K562 (cell line): ENCODE data around the gene VWC2L. TPM values are rescaled to one million over a fixed set of nuclear protein-coding genes. Genes with fewer than 3 reads are reported as not detected.

Experiments
- ATAC-seq: fragments of 200-7000 bp; cut with Tn5 transposase; 3 replicates; pipeline ENCODE4 v1.9.1; 2020; ENCODE audit warnings: moderate library complexity
- BruUV-seq: library from RNA; stranded (reverse); fragments of 400-500 nt; replicated peaks from 2 replicates; lab custom pipeline; 2021; lab: Mats Ljungman, UMichigan
- CTCF ChIA-PET: fragments of 300-600 bp; formaldehyde crosslinking; extraction: SDS; loops from one replicate; lab custom pipeline; 2021; ENCODE audit warnings: low intra/inter-chr PET ratio; lab: Yijun Ruan, JAX
- POLR2A ChIA-PET: fragments of 300-600, 350-650 bp; sonication (Branson Sonifier 250); formaldehyde crosslinking; extraction: SDS; loops from one replicate; lab custom pipeline; 2021; ENCODE audit warnings: antibody characterized with exemption, inconsistent platforms; lab: Yijun Ruan, JAX
- DNase-seq, 4 experiments: peaks; one replicate each; pipeline versions ENCODE4 v3.0.0 to v3.0.0-alpha.2; 2011 to 2018; ENCODE audit warnings: low spot score in 3 of 4, mixed read lengths in 3 of 4; ENCODE audit errors: extremely low read depth in 1 of 4
- FAIRE-seq: peaks from 2 replicates; lab custom pipeline; 2011; peaks lifted over from hg19 to GRCh38; lab: Jason Lieb, UNC
- H2AFZ ChIP-seq: 2 replicates; pipeline ENCODE4 v1.6.0; 2011; ENCODE audit warnings: low read depth, low read length, control low read depth, inconsistent platforms
- H3K27ac ChIP-seq: fragments of 200-600 bp; 3 replicates; pipeline ENCODE4 v1.8.0; 2011; ENCODE audit warnings: low read depth, mild to moderate bottlenecking, control low read depth, inconsistent platforms, low read length, moderate library complexity, mixed read lengths; ENCODE audit errors: extremely low read depth
- H3K27me3 ChIP-seq, 2 experiments: fragments of 300-600 bp in 1 of 2; 2 replicates in 1 of 2; 3 replicates in 1 of 2; pipeline versions ENCODE4 v1.6.0 to v1.8.0; 2011; ENCODE audit warnings: inconsistent platforms in 2 of 2, low read length in 2 of 2, mild to moderate bottlenecking in 1 of 2, mixed read lengths in 1 of 2, moderate library complexity in 1 of 2; ENCODE audit not compliant: control insufficient read depth in 2 of 2, insufficient read depth in 2 of 2
- H3K36me3 ChIP-seq: fragments of 300-600 bp; 3 replicates; pipeline ENCODE4 v1.8.0; 2011; ENCODE audit warnings: mild to moderate bottlenecking, low read length, inconsistent platforms; ENCODE audit not compliant: control insufficient read depth, insufficient read depth
- H3K4me1 ChIP-seq, 2 experiments: fragments of 200-600 bp in 1 of 2; replicated peaks in 1 of 2; 2 replicates in 1 of 2; 3 replicates in 1 of 2; pipeline versions ENCODE4 v1.5.1 to v1.8.0; 2011; ENCODE audit warnings: inconsistent platforms in 2 of 2, low read length in 2 of 2, mild to moderate bottlenecking in 1 of 2, mixed read lengths in 1 of 2, moderate library complexity in 1 of 2; ENCODE audit not compliant: control insufficient read depth in 2 of 2, insufficient read depth in 2 of 2
- H3K4me2 ChIP-seq: 2 replicates; pipeline ENCODE4 v1.6.1; 2011; ENCODE audit warnings: low read length, control low read depth, inconsistent platforms, mixed read lengths; ENCODE audit not compliant: insufficient read depth
- H3K4me3 ChIP-seq: fragments of 200-600 bp; sonication (generic), shearing (Covaris generic); 2 replicates; pipeline ENCODE4 v1.5.1; 2016; ENCODE audit warnings: control low read depth, inconsistent platforms
- H3K79me2 ChIP-seq: fragments of 200-600 bp; 3 replicates; pipeline ENCODE4 v1.8.0; 2011; ENCODE audit warnings: low read length, inconsistent platforms; ENCODE audit not compliant: control insufficient read depth, insufficient read depth
- H3K9ac ChIP-seq, 2 experiments: 2 replicates each; pipeline versions ENCODE4 v1.6.0 to v1.6.1; 2011; ENCODE audit warnings: low read depth in 2 of 2, low read length in 2 of 2, control low read depth in 1 of 2, inconsistent platforms in 1 of 2, mild to moderate bottlenecking in 1 of 2, mixed read lengths in 1 of 2; ENCODE audit not compliant: insufficient read depth in 1 of 2
- H3K9me1 ChIP-seq: one replicate; pipeline ENCODE4 v1.6.0; 2011; ENCODE audit warnings: inconsistent platforms, mild to moderate bottlenecking, low read length, moderate library complexity; ENCODE audit not compliant: control insufficient read depth, insufficient read depth
- H3K9me3 ChIP-seq: replicated peaks from 2 replicates; pipeline ENCODE4 v1.5.1; 2011; ENCODE audit warnings: low read depth, low read length, inconsistent platforms; ENCODE audit not compliant: control insufficient read depth, insufficient read depth
- H4K20me1 ChIP-seq: replicated peaks from 2 replicates; pipeline ENCODE4 v1.6.1; 2011; ENCODE audit warnings: low read length, inconsistent platforms, mixed read lengths; ENCODE audit not compliant: control insufficient read depth, insufficient read depth
- CHAMP1 ChIP-seq: fragments of 450-650 bp; IDR thresholded peaks from 2 replicates; pipeline ENCODE4 v1.6.1; 2016; ENCODE audit warnings: mild to moderate bottlenecking
- ELK1 ChIP-seq: sonication (generic); formaldehyde crosslinking; IDR thresholded peaks from 2 replicates; pipeline ENCODE4 v1.8.1; 2022; ENCODE audit warnings: missing genetic modification reagents
- HDAC6 ChIP-seq: IDR thresholded peaks from 2 replicates; pipeline ENCODE4 v1.6.1; 2012; ENCODE audit warnings: low read depth, mild to moderate bottlenecking, control low read depth, inconsistent platforms, low read length, moderate library complexity
- HMGN3 ChIP-seq: IDR thresholded peaks from 2 replicates; pipeline ENCODE4 v1.6.1; 2011; ENCODE audit warnings: borderline replicate concordance, low read depth, mild to moderate bottlenecking, mixed read lengths, low read length; ENCODE audit not compliant: insufficient read length; ENCODE audit errors: extremely low read depth
- MAZ ChIP-seq, 2 experiments: fragments of 450-650 bp in 1 of 2; sonication (generic) in 1 of 2; formaldehyde crosslinking; IDR thresholded peaks in 1 of 2; conservative IDR thresholded peaks in 1 of 2; 2 replicates each; pipeline versions ENCODE4 v1.4.0 to v1.5.0; 2020; ENCODE audit warnings: mild to moderate bottlenecking in 1 of 2, missing genetic modification reagents in 1 of 2
- MECOM ChIP-seq: fragments of 250-450 bp; sonication (Bioruptor Pico); IDR thresholded peaks from 2 replicates; pipeline ENCODE4 v1.8.0; 2022; ENCODE audit warnings: inconsistent platforms
- NR2F6 ChIP-seq: fragments of 450-650 bp; formaldehyde crosslinking; IDR thresholded peaks from 2 replicates; pipeline ENCODE4 v1.4.0; 2020; ENCODE audit warnings: mild to moderate bottlenecking
- POLR2A ChIP-seq: fragments of 450-650 bp; conservative IDR thresholded peaks from 2 replicates; pipeline ENCODE4 v1.6.1; 2016
- RAD21 ChIP-seq, 2 experiments: fragments of 250-450 bp in 1 of 2; fragments of 450-650 bp in 1 of 2; sonication (Bioruptor Pico) in 1 of 2; formaldehyde crosslinking in 1 of 2; IDR thresholded peaks in 1 of 2; conservative IDR thresholded peaks in 1 of 2; 2 replicates each; pipeline versions ENCODE4 v1.4.0 to v1.8.0; 2020 to 2022; ENCODE audit warnings: mild to moderate bottlenecking in 2 of 2, moderate library complexity in 1 of 2
- SRSF9 ChIP-seq: fragments of 200-400 bp; formaldehyde crosslinking; IDR thresholded peaks from 2 replicates; pipeline ENCODE4 v1.6.1; 2017; ENCODE audit warnings: low read depth, low read length, borderline replicate concordance
- ZC3H4 ChIP-seq: sonication (generic); formaldehyde crosslinking; IDR thresholded peaks from 2 replicates; pipeline ENCODE4 v1.9.0; 2021; ENCODE audit warnings: missing genetic modification reagents, borderline replicate concordance
- ZNF24 ChIP-seq: fragments of 450-650 bp; IDR thresholded peaks from 2 replicates; pipeline ENCODE4 v1.6.1; 2016
- ZNF551 ChIP-seq: fragments of 250-450 bp; sonication (Bioruptor Pico); IDR thresholded peaks from 2 replicates; pipeline ENCODE4 v1.5.0; 2021; ENCODE audit warnings: mild to moderate bottlenecking, moderate library complexity
- ZNF561 ChIP-seq: fragments of 450-650 bp; formaldehyde crosslinking; conservative IDR thresholded peaks from 2 replicates; pipeline ENCODE4 v1.4.0; 2020; ENCODE audit warnings: mild to moderate bottlenecking, moderate library complexity
- ZNF76 ChIP-seq: fragments of 250-450 bp; sonication (Bioruptor Pico); IDR thresholded peaks from 2 replicates; pipeline ENCODE4 v1.4.0; 2020; ENCODE audit warnings: mild to moderate bottlenecking, moderate library complexity, borderline replicate concordance
- whole genome bisulfite sequencing: fragments of 100-300 bp; shearing (Covaris generic); methylation state at CpG from one replicate; pipeline ENCODE4 v1.1.6; 2016; ENCODE audit warnings: low coverage, mixed read lengths; ENCODE audit not compliant: insufficient coverage; ENCODE audit errors: missing lambda C conversion rate; 5-methylcytosine and 5-hydroxymethylcytosine counted together
- in situ Hi-C: fragments of 300-500 bp; cut with MboI; formaldehyde crosslinking; loops from 4 replicates; pipeline ENCODE4 v1.15.0; 2018; ENCODE audit warnings: inconsistent platforms, mixed read lengths
- intact Hi-C: fragments of 100-400 bp; cut with micrococcal nuclease; formaldehyde crosslinking; loops from 2 replicates; pipeline ENCODE4 v1.14.2; 2022
- polyA plus RNA-seq, 8 experiments: library from polyadenylated mRNA; depleted of rRNA in 4 of 8; stranded (reverse) in 5 of 8; unstranded in 3 of 8; fragments of >200 nt; fragmentation: Nextera tagmentation in 2 of 8; fragmentation: Illumina TruSeq in 1 of 8; extraction: Ambion mirVana in 2 of 8; extraction: Trizol in 1 of 8; gene quantifications; 2 replicates each; pipeline versions ENCODE4 v1.2.1 to v1.2.3, GENCODE V29; 2011 to 2014; ENCODE audit warnings: inconsistent platforms in 1 of 8, missing spikeins in 1 of 8
- total RNA-seq, 7 experiments: library from RNA; depleted of rRNA in 6 of 7; stranded (reverse); fragments of >200 nt in 6 of 7; fragmentation: Illumina TruSeq in 2 of 7; extraction: Trizol in 2 of 7; gene quantifications; 2 replicates each; pipeline versions ENCODE4 v1.2.1 to v1.2.3, GENCODE V29; 2011 to 2021; ENCODE audit warnings: low replicate concordance in 1 of 7
- TF ChIP-seq, protein P1 (sequence below): fragments of 250-450 bp; sonication (Bioruptor Pico); IDR thresholded peaks from 2 replicates; pipeline ENCODE4 v1.4.0; 2020; ENCODE audit warnings: mild to moderate bottlenecking, moderate library complexity

VWC2L gene
- total and polyA plus RNA-seq, 9 of the 15 experiments (the other 6 are each of a cell fraction or from before 2014, with no cell fraction given): not detected

DNA sequence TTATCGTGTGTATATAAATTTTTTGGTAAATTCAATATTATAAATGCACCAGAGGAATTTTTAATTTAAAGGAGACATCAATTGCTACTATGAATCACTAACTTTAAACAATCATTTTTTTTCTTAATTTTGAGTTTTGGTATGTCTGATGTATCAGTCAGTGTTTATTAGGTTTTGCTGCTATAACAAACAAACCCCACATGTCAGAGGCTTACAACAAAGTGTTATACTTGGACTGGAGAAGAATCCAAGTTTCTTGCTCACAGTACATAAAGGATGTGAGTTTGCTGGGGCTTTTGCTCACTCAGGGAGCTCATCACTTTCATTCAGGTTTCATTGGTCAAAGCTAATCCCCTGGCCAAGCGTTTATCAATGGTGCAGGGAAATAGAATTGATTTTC, 81.8 kb downstream of the VWC2L start:
- POLR2A ChIA-PET: no interaction called here
- no peaks in the 10 kb centered on the region for H3K9me1 ChIP-seq
- FAIRE-seq (no peak), DNase-seq (no peak), ATAC-seq (no peak)
- no peaks in the 10 kb centered on the region for H3K36me3 ChIP-seq
- intact Hi-C loops (no loop called here), in situ Hi-C loops (no loop called here)
- no peaks in the 10 kb centered on the region for H3K9me3 ChIP-seq
- TF ChIP-seq ZNF24 (no peak), SRSF9 (no peak), NR2F6 (CRISPR knock-in tag) (no peak), HMGN3 (no peak), RAD21 (CRISPR knock-in tag; conservative IDR thresholded peaks at IDR 0.05 in 1 of 2, IDR thresholded peaks at IDR 0.05 in 1 of 2) (no peak), CHAMP1 (no peak), HDAC6 (no peak), ELK1 (CRISPR knock-in tag) (no peak), MECOM (CRISPR knock-in tag) (no peak), MAZ (CRISPR knock-in tag; conservative IDR thresholded peaks at IDR 0.05 in 1 of 2, IDR thresholded peaks at IDR 0.05 in 1 of 2) (no peak), ZNF551 (CRISPR knock-in tag) (no peak), POLR2A (no peak), ZNF561 (CRISPR knock-in tag) (no peak), ZNF76 (CRISPR knock-in tag) (no peak), ZC3H4 (CRISPR knock-in tag) (no peak)
- TF ChIP-seq, protein P1, sequence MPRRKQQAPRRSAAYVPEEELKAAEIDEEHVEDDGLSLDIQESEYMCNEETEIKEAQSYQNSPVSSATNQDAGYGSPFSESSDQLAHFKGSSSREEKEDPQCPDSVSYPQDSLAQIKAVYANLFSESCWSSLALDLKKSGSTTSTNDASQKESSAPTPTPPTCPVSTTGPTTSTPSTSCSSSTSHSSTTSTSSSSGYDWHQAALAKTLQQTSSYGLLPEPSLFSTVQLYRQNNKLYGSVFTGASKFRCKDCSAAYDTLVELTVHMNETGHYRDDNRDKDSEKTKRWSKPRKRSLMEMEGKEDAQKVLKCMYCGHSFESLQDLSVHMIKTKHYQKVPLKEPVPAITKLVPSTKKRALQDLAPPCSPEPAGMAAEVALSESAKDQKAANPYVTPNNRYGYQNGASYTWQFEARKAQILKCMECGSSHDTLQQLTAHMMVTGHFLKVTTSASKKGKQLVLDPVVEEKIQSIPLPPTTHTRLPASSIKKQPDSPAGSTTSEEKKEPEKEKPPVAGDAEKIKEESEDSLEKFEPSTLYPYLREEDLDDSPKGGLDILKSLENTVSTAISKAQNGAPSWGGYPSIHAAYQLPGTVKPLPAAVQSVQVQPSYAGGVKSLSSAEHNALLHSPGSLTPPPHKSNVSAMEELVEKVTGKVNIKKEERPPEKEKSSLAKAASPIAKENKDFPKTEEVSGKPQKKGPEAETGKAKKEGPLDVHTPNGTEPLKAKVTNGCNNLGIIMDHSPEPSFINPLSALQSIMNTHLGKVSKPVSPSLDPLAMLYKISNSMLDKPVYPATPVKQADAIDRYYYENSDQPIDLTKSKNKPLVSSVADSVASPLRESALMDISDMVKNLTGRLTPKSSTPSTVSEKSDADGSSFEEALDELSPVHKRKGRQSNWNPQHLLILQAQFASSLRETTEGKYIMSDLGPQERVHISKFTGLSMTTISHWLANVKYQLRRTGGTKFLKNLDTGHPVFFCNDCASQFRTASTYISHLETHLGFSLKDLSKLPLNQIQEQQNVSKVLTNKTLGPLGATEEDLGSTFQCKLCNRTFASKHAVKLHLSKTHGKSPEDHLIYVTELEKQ (CRISPR knock-in tag): no peak
- H4K20me1 ChIP-seq: no peaks in the 10 kb centered on the region
- H3K4me3 ChIP-seq: no peak overlapping the region
- no peak overlapping the region for H3K4me2 ChIP-seq
- CTCF ChIA-PET: no interaction called here
- no peaks in the 10 kb centered on the region for H3K79me2 ChIP-seq
- H3K9ac ChIP-seq: no peak overlapping the region
- H2AFZ ChIP-seq: no peak overlapping the region
- no peaks in the 10 kb centered on the region for H3K4me1 ChIP-seq
- H3K27ac ChIP-seq: no peak overlapping the region
- 0% methylated on average over 2 of the region's 2 CpGs for WGBS
- H3K27me3 ChIP-seq: no peaks in the 10 kb centered on the region
- BruUV-seq: no TSS peak
